Spleen (tissue), 11 donors: ENCODE data around the gene KRTAP4-3. TPM values are rescaled to one million over a fixed set of nuclear protein-coding genes. Genes with fewer than 3 reads are reported as not detected.

Experiments used
- DNase-seq: peaks from one replicate; pipeline ENCODE4 v3.0.0-alpha.2; 2020
- H3K27ac ChIP-seq, 8 donors: fragments of 200-600 bp; sonication (generic) in 7 of 8; 1 replicate in 4 of 8; 2 replicates in 4 of 8; pipeline versions ENCODE4 v1.5.0 to v1.8.0; 2016 to 2021; ENCODE audit warnings: inconsistent platforms in 4 of 8, mild to moderate bottlenecking in 4 of 8, moderate library complexity in 1 of 8
- H3K27me3 ChIP-seq, 7 donors: fragments of 200-600 bp; sonication (generic) in 6 of 7; replicated peaks in 1 of 7; 1 replicate in 4 of 7; 2 replicates in 3 of 7; pipeline versions ENCODE4 v1.5.0 to v1.8.0; 2016 to 2021; ENCODE audit warnings: inconsistent platforms in 3 of 7, mild to moderate bottlenecking in 1 of 7
- H3K36me3 ChIP-seq, 6 donors: fragments of 200-600 bp; sonication (generic) in 5 of 6; 1 replicate in 4 of 6; 2 replicates in 2 of 6; pipeline versions ENCODE4 v1.5.0 to v1.8.0; 2016 to 2021; ENCODE audit warnings: inconsistent platforms in 2 of 6
- H3K4me1 ChIP-seq, 6 donors: fragments of 200-600 bp; sonication (generic) in 5 of 6; 1 replicate in 3 of 6; 2 replicates in 3 of 6; pipeline versions ENCODE4 v1.5.0 to v1.8.0; 2016 to 2021; ENCODE audit warnings: inconsistent platforms in 3 of 6
- H3K4me3 ChIP-seq, 8 donors: fragments of 200-600 bp; sonication (generic) in 7 of 8; 1 replicate in 4 of 8; 2 replicates in 4 of 8; pipeline versions ENCODE4 v1.5.0 to v1.8.0; 2016 to 2021; ENCODE audit warnings: inconsistent platforms in 4 of 8, mild to moderate bottlenecking in 4 of 8, moderate library complexity in 2 of 8
- H3K9me3 ChIP-seq, 8 donors: fragments of 200-600 bp; sonication (generic) in 7 of 8; 1 replicate in 4 of 8; 2 replicates in 4 of 8; pipeline versions ENCODE4 v1.5.0 to v1.8.0; 2016 to 2021; ENCODE audit warnings: inconsistent platforms in 4 of 8
- CTCF ChIP-seq, 11 experiments: fragments of 200-600 bp in 7 of 11; fragments of 450-650 bp in 4 of 11; sonication (generic) in 4 of 11; IDR thresholded peaks in 8 of 11; conservative IDR thresholded peaks in 3 of 11; 1 replicate in 7 of 11; 2 replicates in 4 of 11; pipeline versions ENCODE4 v1.4.0 to v1.8.0; 2016 to 2021; ENCODE audit warnings: antibody characterized with exemption in 11 of 11, inconsistent platforms in 4 of 11, mild to moderate bottlenecking in 1 of 11
- POLR2A ChIP-seq, 3 donors: fragments of 450-650 bp; IDR thresholded peaks; one replicate each; pipeline ENCODE4 v1.5.1; 2017; ENCODE audit warnings: antibody characterized with exemption in 3 of 3, mild to moderate bottlenecking in 1 of 3
- POLR2AphosphoS5 ChIP-seq, 3 donors: sonication (generic); formaldehyde crosslinking; IDR thresholded peaks; one replicate each; pipeline ENCODE4 v1.5.1; 2017; ENCODE audit warnings: antibody characterized with exemption in 3 of 3
- WGBS, 5 donors: extraction: QIAGEN DNeasy Blood & Tissue Kit in 3 of 5; methylation state at CpG; one replicate each; pipeline versions ENCODE4 v1.1.5 to v1.1.7; 2013 to 2018; 5-methylcytosine and 5-hydroxymethylcytosine counted together
- intact Hi-C: fragments of 100-400 bp; cut with DNase I; formaldehyde crosslinking; loops from one replicate; pipeline ENCODE4 v1.15.0; 2023; ENCODE audit warnings: low total_unique reads
- polyA plus RNA-seq, 3 donors: library from polyadenylated mRNA; stranded (reverse); fragments of 200-250 nt; gene quantifications; one replicate each; pipeline ENCODE4 v1.2.1, GENCODE V29; 2013
- total RNA-seq, 7 donors: library from RNA; depleted of rRNA in 3 of 7; stranded (reverse); fragments of >200 nt in 3 of 7; fragmentation: NEBNext Ultra II Directional in 4 of 7; extraction: Animal tissue kit (Norgen Biotek cat#: 25700) in 4 of 7; gene quantifications; one replicate each; pipeline versions ENCODE4 v1.1.0 to v1.2.1, GENCODE V29; 2016 to 2021
- donor health status: healthy with polysubstance abuse.
- donor health status: DM: no; HTN: no; CAD: no; lungs with moderate emphysema.
- donor health status: DM: no; HTN: no; CAD: no.
- donor health status: Bipolar disorder and iron deficiency.
- donor health status: healthy.
- donor health status: DM: no; HTN: no; CAD: no.
- donor health status: DM: yes; HTN: yes; CAD: no.

The KRTAP4-3 gene
- total and polyA plus RNA-seq, 10 donors, result not detected

DNA sequence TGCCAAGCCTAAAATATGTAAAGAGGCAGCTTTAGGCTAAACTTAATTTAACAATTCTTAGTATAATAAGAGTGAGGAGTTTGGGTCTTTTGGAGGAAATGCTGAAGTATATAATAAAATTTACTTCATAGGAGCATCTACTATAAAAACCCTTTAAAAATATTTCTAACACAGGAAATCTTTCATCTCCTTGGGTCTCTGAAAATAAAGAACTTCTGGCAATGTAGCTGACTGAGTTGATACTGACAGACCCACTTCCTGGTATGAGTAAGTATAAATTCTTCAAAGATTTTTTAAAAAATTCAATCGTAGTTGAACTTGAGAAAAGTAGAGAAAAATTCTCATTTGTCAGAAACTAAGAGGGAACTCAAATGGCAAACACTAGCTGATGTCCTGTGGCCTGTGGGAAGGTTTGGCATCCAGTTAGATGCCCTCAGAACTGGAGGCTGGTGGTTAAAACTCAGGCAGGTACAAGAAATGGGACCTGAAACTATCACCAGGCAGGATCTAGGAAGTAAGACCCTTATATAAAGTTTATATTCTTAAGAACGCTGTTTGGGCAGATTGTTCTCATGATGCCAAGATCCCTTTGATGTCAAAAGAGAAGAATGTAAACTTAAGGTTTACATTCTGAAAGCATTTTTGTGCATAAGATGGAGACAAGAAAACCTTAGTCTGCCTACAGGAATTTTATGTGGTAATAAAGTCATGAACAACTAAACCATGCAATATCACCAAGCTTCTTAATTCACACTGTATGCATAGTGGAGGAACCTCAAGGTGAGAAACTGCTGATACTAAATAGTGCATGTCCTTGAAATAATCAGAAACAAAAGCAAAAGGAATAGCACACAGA lies 33.9 kb downstream of the KRTAP4-3 start:
- TF ChIP-seq POLR2AphosphoS5 (IDR thresholded peaks at IDR 0.05) (no peak), POLR2A (IDR thresholded peaks at IDR 0.05) (no peak), CTCF (IDR thresholded peaks at IDR 0.05 in 8 of 11, conservative IDR thresholded peaks at IDR 0.05 in 3 of 11) (no peak)
- no peaks in the 10 kb centered on the region for H3K36me3 ChIP-seq
- H3K4me1 ChIP-seq, result peaks cover 0 to 12% (median 0%) of the 10 kb centered on the region in 6 donors
- no peak for DNase-seq
- H3K27me3 ChIP-seq, result no peaks in the 10 kb centered on the region
- H3K27ac ChIP-seq, result no peak overlapping the region
- WGBS, 5 donors, result 42 to 55% (median 46%) methylated on average over 2 of the region's 2 CpGs
- H3K9me3 ChIP-seq, result peaks cover 0 to 9% (median 0%) of the 10 kb centered on the region in 8 donors
- H3K4me3 ChIP-seq, result no peak overlapping the region
- intact Hi-C loops, result no loop called here

- Histone ChIP-seq H3K4me1 (peaks cover 0 to 12% (median 0%) of the 10 kb centered on the region in 6 donors), H3K36me3 (no peaks in the 10 kb centered on the region), H3K4me3 (no peak overlapping the region), H3K27ac (no peak overlapping the region), H3K9me3 (peaks cover 0 to 3% (median 0%) of the 10 kb centered on the region in 8 donors), H3K27me3 (no peaks in the 10 kb centered on the region)
- 71 to 89% (median 81%) methylated on average over 3 of the region's 3 CpGs for WGBS, 5 donors
- intact Hi-C loops, result no loop called here
- DNase-seq, result no peak
- no peak for TF ChIP-seq POLR2AphosphoS5 (IDR thresholded peaks at IDR 0.05)
- no peak for TF ChIP-seq POLR2A (IDR thresholded peaks at IDR 0.05)
- TF ChIP-seq CTCF (IDR thresholded peaks at IDR 0.05 in 8 of 11, conservative IDR thresholded peaks at IDR 0.05 in 3 of 11), result no peak
These were observed 36.0 kb downstream of the KRTAP4-3 start for GRCh38 chr17:41131979-41132378.

DNA sequence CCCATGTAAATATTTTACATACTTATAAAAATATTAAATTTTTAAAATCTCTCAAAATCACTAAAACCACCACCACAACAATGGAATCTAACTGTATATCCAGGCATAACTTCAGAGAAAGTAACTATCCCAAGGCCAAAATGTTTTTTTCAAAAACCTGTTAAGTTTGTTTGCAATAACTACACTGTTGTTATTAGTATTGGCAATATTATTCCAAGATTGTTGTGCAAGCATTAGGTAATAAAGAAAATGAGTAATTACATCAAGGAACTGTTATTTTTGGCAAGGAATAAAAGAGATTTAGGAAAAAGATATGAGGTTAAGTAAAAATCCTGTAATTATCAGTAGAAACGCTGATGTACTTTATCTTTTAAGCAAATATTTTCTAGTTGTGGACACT lies 40.6 kb downstream of the KRTAP4-3 start:
- TF ChIP-seq CTCF (IDR thresholded peaks at IDR 0.05 in 8 of 11, conservative IDR thresholded peaks at IDR 0.05 in 3 of 11) (no peak), POLR2AphosphoS5 (IDR thresholded peaks at IDR 0.05) (no peak), POLR2A (IDR thresholded peaks at IDR 0.05) (no peak)
- no peak overlapping the region for H3K27ac ChIP-seq
- 80 to 90% (median 88%) methylated on average over 1 of the region's 1 CpG for WGBS, 5 donors
- H3K27me3 ChIP-seq, result no peaks in the 10 kb centered on the region
- peaks cover 3 to 32% (median 8%) of the 10 kb centered on the region in 6 donors for H3K4me1 ChIP-seq
- DNase-seq, result no peak
- intact Hi-C loops, result no loop called here
- peaks cover 0 to under 1% (median 0%) of the 10 kb centered on the region in 8 donors for H3K9me3 ChIP-seq
- no peak overlapping the region for H3K4me3 ChIP-seq
- H3K36me3 ChIP-seq, result no peaks in the 10 kb centered on the region

DNA sequence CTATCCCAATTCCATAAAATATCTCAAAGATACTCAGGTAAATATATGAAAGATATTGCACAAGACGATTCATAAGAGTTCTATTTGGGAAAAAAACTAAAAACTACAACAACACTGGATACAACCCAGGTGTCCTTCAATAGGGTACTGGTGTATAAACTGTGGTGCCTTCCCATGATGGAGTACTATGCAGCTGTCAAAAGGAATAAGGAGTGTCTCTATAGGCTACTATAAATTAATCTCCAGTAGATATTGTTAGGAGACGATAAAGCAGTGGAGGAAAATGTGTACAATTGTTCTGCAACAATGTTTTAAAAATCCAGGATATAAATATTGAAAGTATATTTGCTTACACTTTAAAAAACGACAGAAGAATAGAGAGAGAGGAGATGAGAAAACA lies 41.6 kb downstream of the KRTAP4-3 start:
- 80 to 91% (median 89%) methylated on average over 3 of the region's 3 CpGs for whole genome bisulfite sequencing, 5 donors
- no peak for DNase-seq
- Histone ChIP-seq H3K9me3 (peaks cover 0 to 6% (median 0%) of the 10 kb centered on the region in 8 donors), H3K4me1 (peaks cover 3 to 32% (median 8%) of the 10 kb centered on the region in 6 donors), H3K4me3 (no peak overlapping the region), H3K27ac (no peak overlapping the region), H3K36me3 (no peaks in the 10 kb centered on the region), H3K27me3 (no peaks in the 10 kb centered on the region)
- intact Hi-C loops, result no loop called here
- TF ChIP-seq POLR2A (IDR thresholded peaks at IDR 0.05) (no peak), POLR2AphosphoS5 (IDR thresholded peaks at IDR 0.05) (no peak), CTCF (IDR thresholded peaks at IDR 0.05 in 8 of 11, conservative IDR thresholded peaks at IDR 0.05 in 3 of 11) (no peak)
